SK-N-SH (cell line): ENCODE data around the gene IKZF4. TPM values are rescaled to one million over a fixed set of nuclear protein-coding genes. Genes with fewer than 3 reads are reported as not detected.
A peak's percentile ranks its signal among the peaks of the same experiment; 100 is the strongest.

Experiments
- CTCF ChIA-PET: fragments of 300-600, 350-600 bp; formaldehyde crosslinking; extraction: SDS; loops from one replicate; lab custom pipeline; 2021; lab: Yijun Ruan, JAX
- POLR2A ChIA-PET: fragments of 350-600 bp; sonication (Branson Sonifier 250); formaldehyde crosslinking; extraction: SDS; loops from one replicate; lab custom pipeline; 2020; ENCODE audit warnings: antibody characterized with exemption, inconsistent platforms; lab: Yijun Ruan, JAX
- DNase-seq: peaks from one replicate; pipeline ENCODE4 v3.0.0; 2012
- H2AFZ ChIP-seq: fragments of 200-600 bp; sonication (generic); 2 replicates; pipeline ENCODE4 v1.8.1; 2016; ENCODE audit warnings: antibody characterized with exemption, mild to moderate bottlenecking, low read depth
- H3F3A ChIP-seq: fragments of 200-600 bp; sonication (generic); replicated peaks from 2 replicates; pipeline ENCODE3; 2016; ENCODE audit warnings: antibody characterized with exemption, mild to moderate bottlenecking; ENCODE audit not compliant: insufficient read depth
- H3K27ac ChIP-seq, 2 experiments: fragments of 200-500 bp in 1 of 2; fragments of 200-600 bp in 1 of 2; sonication (Bioruptor generic) in 1 of 2; sonication (generic), shearing (Covaris generic) in 1 of 2; 2 replicates each; pipeline versions ENCODE4 v1.5.1 to v1.6.1; 2014 to 2016; ENCODE audit warnings: low read depth in 2 of 2, inconsistent platforms in 1 of 2, low read length in 1 of 2, mild to moderate bottlenecking in 1 of 2, mixed read lengths in 1 of 2
- H3K27me3 ChIP-seq: fragments of 200-600 bp; sonication (generic), shearing (Covaris generic); 2 replicates; pipeline ENCODE4 v1.6.1; 2016; ENCODE audit warnings: mixed run types; ENCODE audit not compliant: insufficient read depth
- H3K36me3 ChIP-seq, 2 experiments: fragments of 200-500 bp in 1 of 2; fragments of 200-600 bp in 1 of 2; sonication (Bioruptor generic) in 1 of 2; sonication (generic) in 1 of 2; replicated peaks in 1 of 2; 2 replicates each; pipeline versions ENCODE3 to v1.5.1; 2014 to 2016; ENCODE audit warnings: low read length in 1 of 2, mild to moderate bottlenecking in 1 of 2; ENCODE audit not compliant: insufficient read depth in 2 of 2, control insufficient read depth in 1 of 2
- H3K4me1 ChIP-seq, 2 experiments: fragments of 200-500 bp in 1 of 2; fragments of 200-600 bp in 1 of 2; sonication (Bioruptor generic) in 1 of 2; sonication (generic), shearing (Covaris generic) in 1 of 2; 2 replicates each; pipeline versions ENCODE4 v1.5.1 to v1.6.1; 2014 to 2016; ENCODE audit warnings: low read depth in 1 of 2, low read length in 1 of 2, mixed run types in 1 of 2; ENCODE audit not compliant: insufficient read depth in 2 of 2, control insufficient read depth in 1 of 2
- H3K4me2 ChIP-seq: fragments of 200-600 bp; sonication (generic), shearing (Covaris generic); 2 replicates; pipeline ENCODE4 v1.6.1; 2017; ENCODE audit warnings: mixed run types
- H3K4me3 ChIP-seq, 2 experiments: fragments of 200-500 bp in 1 of 2; fragments of 200-600 bp in 1 of 2; sonication (Bioruptor generic) in 1 of 2; sonication (generic), shearing (Covaris generic) in 1 of 2; 2 replicates each; pipeline versions ENCODE4 v1.5.1 to v1.8.1; 2014 to 2016; ENCODE audit warnings: low read depth in 2 of 2, inconsistent platforms in 1 of 2, low read length in 1 of 2, mild to moderate bottlenecking in 1 of 2, mixed read lengths in 1 of 2, moderate library complexity in 1 of 2
- H3K79me2 ChIP-seq: fragments of 200-600 bp; sonication (generic); 2 replicates; pipeline ENCODE4 v1.8.1; 2017; ENCODE audit warnings: mild to moderate bottlenecking; ENCODE audit not compliant: insufficient read depth
- H3K9ac ChIP-seq: fragments of 200-600 bp; sonication (generic); 2 replicates; pipeline ENCODE4 v1.6.1; 2017; ENCODE audit warnings: mixed run types
- H3K9me2 ChIP-seq: fragments of 200-600 bp; sonication (generic); 2 replicates; pipeline ENCODE4 v1.6.1; 2017; ENCODE audit warnings: mixed run types
- H3K9me3 ChIP-seq: fragments of 200-600 bp; sonication (generic); 2 replicates; pipeline ENCODE4 v1.6.1; 2017; ENCODE audit warnings: mixed run types, mild to moderate bottlenecking, moderate library complexity
- H4K20me1 ChIP-seq: fragments of 200-600 bp; sonication (generic); 2 replicates; pipeline ENCODE4 v1.6.1; 2017; ENCODE audit warnings: mild to moderate bottlenecking, mixed run types; ENCODE audit not compliant: insufficient read depth
- ELF1 ChIP-seq: IDR thresholded peaks from 2 replicates; pipeline ENCODE4 v1.4.0; 2012
- FOXJ3 ChIP-seq: sonication (generic); formaldehyde crosslinking; IDR thresholded peaks from 2 replicates; pipeline ENCODE4 v1.5.1; 2020; ENCODE audit warnings: mild to moderate bottlenecking, missing genetic modification reagents
- GATA2 ChIP-seq: sonication (generic); formaldehyde crosslinking; IDR thresholded peaks from 2 replicates; pipeline ENCODE4 v1.5.0; 2020; ENCODE audit warnings: mild to moderate bottlenecking, missing genetic modification reagents
- NFIC ChIP-seq: IDR thresholded peaks from 2 replicates; pipeline ENCODE4 v1.4.0; 2012; ENCODE audit warnings: borderline replicate concordance
- POLR2AphosphoS5 ChIP-seq: IDR thresholded peaks from 2 replicates; pipeline ENCODE4 v1.6.1; 2012; ENCODE audit warnings: low read depth, low read length
- RAD21 ChIP-seq: IDR thresholded peaks from 2 replicates; pipeline ENCODE4 v1.6.1; 2012; ENCODE audit warnings: mild to moderate bottlenecking, low read length
- RFX5 ChIP-seq: IDR thresholded peaks from 2 replicates; pipeline ENCODE4 v1.6.1; 2012; ENCODE audit warnings: mild to moderate bottlenecking, improper control_type of control experiment, low read length
- SIN3A ChIP-seq: IDR thresholded peaks from 2 replicates; pipeline ENCODE4 v1.6.1; 2012; ENCODE audit warnings: low read depth, mild to moderate bottlenecking, low read length, moderate library complexity, borderline replicate concordance
- SMC3 ChIP-seq: IDR thresholded peaks from 2 replicates; pipeline ENCODE4 v1.6.1; 2012; ENCODE audit warnings: low read depth, low read length, improper control_type of control experiment
- WGBS: methylation state at CpG from one replicate; pipeline ENCODE4 v1.1.6; 2017; ENCODE audit warnings: low lambda C conversion rate; 5-methylcytosine and 5-hydroxymethylcytosine counted together
- polyA plus RNA-seq, 3 experiments: library from polyadenylated mRNA; depleted of rRNA; stranded (reverse); fragments of >200 nt; gene quantifications; 2 replicates each; pipeline ENCODE4 v1.2.3, GENCODE V29; 2012
- TF ChIP-seq, protein P1 (sequence below): fragments of 200-600 bp; sonication (generic); IDR thresholded peaks from 2 replicates; pipeline ENCODE4 v1.6.1; 2017; ENCODE audit warnings: antibody characterized with exemption, mild to moderate bottlenecking, moderate library complexity

The IKZF4 gene
- polyA plus RNA-seq, 1 of the 3 experiments (the other 2 are of a cell fraction), result 3.9 TPM

DNA sequence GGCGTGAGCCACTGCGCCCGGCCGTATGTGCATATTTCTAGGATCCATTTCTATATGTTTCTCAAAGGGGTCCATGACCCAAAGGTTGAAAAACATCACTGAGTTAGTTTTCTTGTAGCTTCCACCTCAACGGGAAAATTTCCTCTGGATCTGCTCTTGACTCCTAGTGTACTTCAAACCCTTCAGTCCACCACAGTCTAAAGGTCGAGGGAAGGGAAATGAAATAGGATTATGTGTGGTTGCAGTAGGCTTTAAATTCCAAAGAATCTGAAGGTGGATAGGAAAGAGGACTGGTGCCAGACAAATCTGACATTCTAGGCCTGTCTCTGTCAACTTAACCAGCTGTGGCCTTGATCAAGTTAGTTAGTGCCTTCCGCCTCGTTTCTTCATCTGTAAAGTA is 25.5 kb upstream of the IKZF4 start:
- Histone ChIP-seq H3K36me3 (peaks cover 19 to 41% of the 10 kb centered on the region in 2 experiments), H3K4me3 (no peak overlapping the region), H2AFZ (no peak overlapping the region), H3K4me2 (no peak overlapping the region), H4K20me1 (no peaks in the 10 kb centered on the region), H3F3A (peaks cover 26% of the 10 kb centered on the region), H3K9me2 (no peaks in the 10 kb centered on the region), H3K9ac (no peak overlapping the region), H3K27me3 (no peaks in the 10 kb centered on the region), H3K27ac (no peak overlapping the region), H3K4me1 (peaks cover 0 to 3% of the 10 kb centered on the region in 2 experiments; a peak in 1 of 4 replicates), H3K79me2 (peaks cover 9% of the 10 kb centered on the region; the same call in 1 of the 2 replicates), H3K9me3 (no peaks in the 10 kb centered on the region)
- CTCF ChIA-PET, result interaction anchor here (1.0 to 10.8 kb wide), 23 partner anchors 10 to 318 kb away, joined by 3 to 183 read pairs (median 8); partner anchors contain the start of genes IKZF4, RAB5B, RPL41 and ZC3H10
- 91% methylated on average over 8 of the region's 8 CpGs for WGBS
- DNase-seq, result no peak
- POLR2A ChIA-PET, result interaction anchor here (1.1 to 1.4 kb wide), 2 partner anchors 11 to 34 kb away, joined by 4 read pairs; no protein-coding TSS in a partner anchor
- no peak for TF ChIP-seq ELF1
- TF ChIP-seq SMC3, result no peak

DNA sequence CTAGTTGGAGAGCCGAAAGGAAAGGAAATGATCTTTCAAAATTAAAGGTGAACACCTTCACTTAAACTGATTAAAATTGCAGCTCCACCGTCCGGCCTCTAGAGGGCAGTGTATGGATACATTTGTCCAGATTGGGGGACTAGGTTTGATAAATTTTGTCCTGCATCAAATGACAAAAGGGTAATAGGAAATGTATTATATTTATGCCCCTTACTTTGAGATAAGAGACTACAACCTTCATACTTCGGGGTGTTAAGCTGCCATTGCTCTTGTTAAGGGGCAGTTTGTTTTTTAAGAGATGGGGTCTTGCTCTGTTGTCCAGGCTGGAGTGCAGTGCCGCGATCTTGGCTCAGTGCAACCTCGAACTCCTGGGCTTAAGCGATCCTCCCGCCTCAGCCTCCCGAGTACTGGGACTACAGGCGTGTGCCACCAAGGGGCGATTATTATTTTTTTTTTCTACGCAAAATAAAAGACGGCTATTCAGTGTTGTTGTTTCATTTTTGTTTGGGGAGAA is 24.6 kb upstream of the IKZF4 start:
- WGBS, result 24% methylated on average over 14 of the region's 14 CpGs
- Histone ChIP-seq H3K4me1 (peaks cover 0 to 3% of the 10 kb centered on the region in 2 experiments; a peak in 1 of 4 replicates), H3K9me2 (no peaks in the 10 kb centered on the region), H3K4me2 (peak overlapping the region; percentile 99), H3K36me3 (peaks cover 13 to 32% of the 10 kb centered on the region in 2 experiments), H3K9ac (peak overlapping the region; percentile 81; the same call in 1 of the 2 replicates), H3K4me3 (peak overlapping the region; percentile 85 to 97), H2AFZ (peak overlapping the region; percentile 90), H3K27ac (peak overlapping the region; percentile 70 to 85), H3F3A (peaks cover 26% of the 10 kb centered on the region), H3K27me3 (no peaks in the 10 kb centered on the region), H3K9me3 (no peaks in the 10 kb centered on the region), H3K79me2 (peaks cover 9% of the 10 kb centered on the region; the same call in 1 of the 2 replicates), H4K20me1 (no peaks in the 10 kb centered on the region)
- peak; percentile 70 for DNase-seq
- TF ChIP-seq FOXJ3 (CRISPR knock-in tag) (no peak), SIN3A (no peak), GATA2 (no peak), NFIC (no peak), SMC3 (peak; percentile 56), POLR2AphosphoS5 (0 out of 2 replicates have a peak, but pooled peaks have one; percentile 14), RAD21 (peak; percentile 86), RFX5 (peak; percentile 39; the same call in 1 of the 2 replicates)
- TF ChIP-seq, protein P1, sequence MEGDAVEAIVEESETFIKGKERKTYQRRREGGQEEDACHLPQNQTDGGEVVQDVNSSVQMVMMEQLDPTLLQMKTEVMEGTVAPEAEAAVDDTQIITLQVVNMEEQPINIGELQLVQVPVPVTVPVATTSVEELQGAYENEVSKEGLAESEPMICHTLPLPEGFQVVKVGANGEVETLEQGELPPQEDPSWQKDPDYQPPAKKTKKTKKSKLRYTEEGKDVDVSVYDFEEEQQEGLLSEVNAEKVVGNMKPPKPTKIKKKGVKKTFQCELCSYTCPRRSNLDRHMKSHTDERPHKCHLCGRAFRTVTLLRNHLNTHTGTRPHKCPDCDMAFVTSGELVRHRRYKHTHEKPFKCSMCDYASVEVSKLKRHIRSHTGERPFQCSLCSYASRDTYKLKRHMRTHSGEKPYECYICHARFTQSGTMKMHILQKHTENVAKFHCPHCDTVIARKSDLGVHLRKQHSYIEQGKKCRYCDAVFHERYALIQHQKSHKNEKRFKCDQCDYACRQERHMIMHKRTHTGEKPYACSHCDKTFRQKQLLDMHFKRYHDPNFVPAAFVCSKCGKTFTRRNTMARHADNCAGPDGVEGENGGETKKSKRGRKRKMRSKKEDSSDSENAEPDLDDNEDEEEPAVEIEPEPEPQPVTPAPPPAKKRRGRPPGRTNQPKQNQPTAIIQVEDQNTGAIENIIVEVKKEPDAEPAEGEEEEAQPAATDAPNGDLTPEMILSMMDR, result peak; percentile 93
- ChIA-PET CTCF (interaction anchor here (0.6 to 10.8 kb wide), 36 partner anchors 8 to 317 kb away, joined by 3 to 183 read pairs (median 4); partner anchors contain the start of genes IKZF4, RAB5B, RPL41 and ZC3H10), POLR2A (interaction anchor here (1.1 to 2.2 kb wide), 4 partner anchors 11 to 108 kb away, joined by 4 to 11 read pairs (median 5); partner anchors contain the start of gene PA2G4)
